ENCODE data around the gene DHRS12. TPM values are rescaled to one million over a fixed set of nuclear protein-coding genes. Genes with fewer than 3 reads are reported as not detected.

Gene DHRS12
- total RNA-seq, 1 experiment from 2014 or later = 8.8 TPM

- no peaks in the 10 kb centered on the region for H3K27me3 ChIP-seq (ENCODE audit: insufficient read depth, low read length)
- DNase-seq = no peak
- TF ChIP-seq, protein P1, sequence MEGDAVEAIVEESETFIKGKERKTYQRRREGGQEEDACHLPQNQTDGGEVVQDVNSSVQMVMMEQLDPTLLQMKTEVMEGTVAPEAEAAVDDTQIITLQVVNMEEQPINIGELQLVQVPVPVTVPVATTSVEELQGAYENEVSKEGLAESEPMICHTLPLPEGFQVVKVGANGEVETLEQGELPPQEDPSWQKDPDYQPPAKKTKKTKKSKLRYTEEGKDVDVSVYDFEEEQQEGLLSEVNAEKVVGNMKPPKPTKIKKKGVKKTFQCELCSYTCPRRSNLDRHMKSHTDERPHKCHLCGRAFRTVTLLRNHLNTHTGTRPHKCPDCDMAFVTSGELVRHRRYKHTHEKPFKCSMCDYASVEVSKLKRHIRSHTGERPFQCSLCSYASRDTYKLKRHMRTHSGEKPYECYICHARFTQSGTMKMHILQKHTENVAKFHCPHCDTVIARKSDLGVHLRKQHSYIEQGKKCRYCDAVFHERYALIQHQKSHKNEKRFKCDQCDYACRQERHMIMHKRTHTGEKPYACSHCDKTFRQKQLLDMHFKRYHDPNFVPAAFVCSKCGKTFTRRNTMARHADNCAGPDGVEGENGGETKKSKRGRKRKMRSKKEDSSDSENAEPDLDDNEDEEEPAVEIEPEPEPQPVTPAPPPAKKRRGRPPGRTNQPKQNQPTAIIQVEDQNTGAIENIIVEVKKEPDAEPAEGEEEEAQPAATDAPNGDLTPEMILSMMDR (conservative IDR thresholded peaks at IDR 0.05) = no peak
- H4K8ac ChIP-seq (replicated peaks; ENCODE audit: insufficient read length, low read depth, low read length) = no peak overlapping the region
- no peaks in the 10 kb centered on the region for H3K79me1 ChIP-seq (ENCODE audit: insufficient read depth, low read depth, low read length, poor library complexity, severe bottlenecking)
- no peak overlapping the region for H3K14ac ChIP-seq (ENCODE audit: insufficient read depth, low read length)
- no peak overlapping the region for H3K9ac ChIP-seq (ENCODE audit: extremely low read depth, insufficient read length, low read length)
- H3K4me2 ChIP-seq (ENCODE audit: insufficient read depth, insufficient read length, low read length) = no peak overlapping the region
- H4K91ac ChIP-seq (ENCODE audit: insufficient read length, low read depth, low read length) = no peak overlapping the region
- no peak overlapping the region for H3K27ac Mint-ChIP-seq
- H3K9me3 Mint-ChIP-seq = peaks cover 0 to under 1% of the 10 kb centered on the region in 2 experiments; a peak in 2 of 5 replicates
- H3K4me1 Mint-ChIP-seq = no peaks in the 10 kb centered on the region
- no peak overlapping the region for H3K18ac ChIP-seq (ENCODE audit: insufficient read length, low read depth, low read length)
- H3K27me3 Mint-ChIP-seq (ENCODE audit: low read depth) = no peaks in the 10 kb centered on the region
- no peak overlapping the region for H3K23ac ChIP-seq (ENCODE audit: insufficient read length, low read depth, low read length)
- no peak overlapping the region for H3K56ac ChIP-seq (ENCODE audit: insufficient read length, low read depth, low read length)
- H2BK120ac ChIP-seq (ENCODE audit: low read depth, low read length, poor library complexity, severe bottlenecking) = no peak overlapping the region
- no peak overlapping the region for H3K4me3 Mint-ChIP-seq
- no peak overlapping the region for H3K4ac ChIP-seq (ENCODE audit: low read depth, low read length)
- peaks cover 18 to 47% (median 37%) of the 10 kb centered on the region in 3 experiments for H3K36me3 Mint-ChIP-seq (ENCODE audit: insufficient read depth in 1 of 3, low read depth in 3 of 3)
- no peak overlapping the region for H2BK20ac ChIP-seq (ENCODE audit: low read depth, low read length, poor library complexity, severe bottlenecking)
- no peak overlapping the region for H3T11ph ChIP-seq (ENCODE audit: low read length)
- no peak overlapping the region for H2AFZ ChIP-seq (ENCODE audit: low read length)
- no peaks in the 10 kb centered on the region for H3K9me3 ChIP-seq (ENCODE audit: control insufficient read depth, low read depth, low read length)
- H2AK5ac ChIP-seq (ENCODE audit: insufficient read length, low read length) = no peak overlapping the region
- no peak overlapping the region for H4K5ac ChIP-seq (ENCODE audit: insufficient read length, low read depth, low read length)
- no peaks in the 10 kb centered on the region for H3K23me2 ChIP-seq (ENCODE audit: insufficient read length, low read depth, low read length, poor library complexity, severe bottlenecking)
- no peaks in the 10 kb centered on the region for H3K4me1 ChIP-seq (ENCODE audit: insufficient read depth, low read length)
- no peak overlapping the region for H2BK12ac ChIP-seq (ENCODE audit: insufficient read length, low read depth, low read length)
- no peak overlapping the region for H3K27ac ChIP-seq (ENCODE audit: insufficient read length, low read depth, low read length)
- no peaks in the 10 kb centered on the region for H3K79me2 ChIP-seq (ENCODE audit: insufficient read depth, low read length)
- no CpG with 5 or more reads among the region's 2 CpGs for WGBS (ENCODE audit: extremely low coverage, insufficient read length, low lambda C conversion rate)
- peaks cover under 1% of the 10 kb centered on the region for H4K20me1 ChIP-seq (ENCODE audit: control insufficient read depth, insufficient read depth, insufficient read length)
- no peak overlapping the region for H2BK15ac ChIP-seq (ENCODE audit: low read depth, low read length)
- no peak overlapping the region for H2BK5ac ChIP-seq (ENCODE audit: insufficient read length, low read length)
Observed at GRCh38 chr13:51742031-51742430, 61.9 kb downstream of the DHRS12 start.
